Fibroblast of lung (primary cell): ENCODE measurements around the gene SPIN1. TPM values are rescaled to one million over a fixed set of nuclear protein-coding genes. Genes with fewer than 3 reads are reported as not detected.
A peak's percentile ranks its signal among the peaks of the same experiment; 100 is the strongest.

ENCODE experiments used
- DNase-seq, 2 donors: peaks; one replicate each; pipeline versions ENCODE4 v3.0.0 to v3.0.0-alpha.2; 2010; ENCODE audit warnings: low read depth in 2 of 2
- H2AFZ ChIP-seq: 2 replicates; pipeline ENCODE4 v1.5.1; 2012; ENCODE audit warnings: low read length, control low read depth, inconsistent platforms
- H3K27ac ChIP-seq: 2 replicates; pipeline ENCODE4 v1.5.1; 2011; ENCODE audit warnings: low read length, control low read depth; ENCODE audit not compliant: insufficient read depth
- H3K27me3 ChIP-seq: 2 replicates; pipeline ENCODE4 v1.5.1; 2011; ENCODE audit warnings: mild to moderate bottlenecking, low read length; ENCODE audit not compliant: control insufficient read depth, insufficient read depth
- H3K36me3 ChIP-seq: 2 replicates; pipeline ENCODE4 v1.5.1; 2011; ENCODE audit warnings: low read length; ENCODE audit not compliant: control insufficient read depth, insufficient read depth
- H3K4me1 ChIP-seq: 2 replicates; pipeline ENCODE4 v1.5.1; 2011; ENCODE audit warnings: low read length; ENCODE audit not compliant: control insufficient read depth, insufficient read depth; ENCODE audit errors: extremely low read depth
- H3K4me2 ChIP-seq: 2 replicates; pipeline ENCODE4 v1.5.1; 2011; ENCODE audit warnings: low read length, control low read depth; ENCODE audit not compliant: insufficient read depth; ENCODE audit errors: extremely low read depth
- H3K4me3 ChIP-seq, 4 experiments: fragments of 200-600 bp in 1 of 4; sonication (generic) in 1 of 4; replicated peaks in 1 of 4; 2 replicates each; pipeline ENCODE4 v1.5.1; 2011 to 2016; ENCODE audit warnings: low read length in 4 of 4, low read depth in 3 of 4, mild to moderate bottlenecking in 3 of 4, control low read depth in 2 of 4, inconsistent platforms in 1 of 4, mixed read lengths in 1 of 4; ENCODE audit not compliant: insufficient read depth in 1 of 4; ENCODE audit errors: control extremely low read depth in 1 of 4
- H3K79me2 ChIP-seq: 2 replicates; pipeline ENCODE4 v1.5.1; 2012; ENCODE audit warnings: mild to moderate bottlenecking, low read length, inconsistent platforms; ENCODE audit not compliant: control insufficient read depth, insufficient read depth
- H3K9ac ChIP-seq: 2 replicates; pipeline ENCODE4 v1.5.1; 2011; ENCODE audit warnings: mild to moderate bottlenecking, low read length, control low read depth; ENCODE audit not compliant: insufficient read depth
- H3K9me3 ChIP-seq: 2 replicates; pipeline ENCODE4 v1.5.1; 2012; ENCODE audit warnings: low read depth, low read length; ENCODE audit not compliant: control insufficient read depth, insufficient read depth
- H4K20me1 ChIP-seq: 2 replicates; pipeline ENCODE4 v1.5.1; 2011; ENCODE audit warnings: low read length; ENCODE audit not compliant: control insufficient read depth, insufficient read depth; ENCODE audit errors: extremely low read depth
- CTCF ChIP-seq, 2 donors: IDR thresholded peaks in 1 of 2; conservative IDR thresholded peaks in 1 of 2; 1 replicate in 1 of 2; 2 replicates in 1 of 2; pipeline ENCODE4 v1.5.1; 2011 to 2012; ENCODE audit warnings: low read length in 2 of 2, control low read depth in 1 of 2, inconsistent platforms in 1 of 2, low read depth in 1 of 2, mild to moderate bottlenecking in 1 of 2
- EZH2 ChIP-seq: IDR thresholded peaks from 2 replicates; pipeline ENCODE4 v1.5.1; 2012; ENCODE audit warnings: low read length, control low read depth, mild to moderate bottlenecking; ENCODE audit errors: missing control alignments
- polyA plus RNA-seq, 2 donors: library from polyadenylated mRNA; depleted of rRNA in 1 of 2; stranded (reverse) in 1 of 2; unstranded in 1 of 2; fragments of >200 nt; gene quantifications; 2 replicates each; pipeline ENCODE4 v1.2.1, GENCODE V29; 2011 to 2012; ENCODE audit warnings: missing spikeins in 1 of 2
- total RNA-seq: library from RNA; depleted of rRNA; stranded (reverse); fragments of >200 nt; gene quantifications from 2 replicates; pipeline ENCODE4 v1.2.1, GENCODE V29; 2014

SPIN1 gene
- total and polyA plus RNA-seq, 2 donors (not counting 1 experiment from before 2014, with no cell fraction given), result 96.9 to 121 TPM

GRCh38 chr9:88521308-88521707 lies 133.1 kb downstream of the SPIN1 start:
- Histone ChIP-seq H3K79me2 (no peaks in the 10 kb centered on the region), H3K36me3 (no peaks in the 10 kb centered on the region), H3K27ac (no peak overlapping the region), H4K20me1 (no peaks in the 10 kb centered on the region), H3K9me3 (no peaks in the 10 kb centered on the region), H3K4me1 (peaks cover 4% of the 10 kb centered on the region), H2AFZ (no peak overlapping the region), H3K4me2 (no peak overlapping the region), H3K27me3 (no peaks in the 10 kb centered on the region), H3K9ac (no peak overlapping the region), H3K4me3 (no peak overlapping the region)
- TF ChIP-seq EZH2, result no peak
- TF ChIP-seq CTCF (conservative IDR thresholded peaks at IDR 0.05 in 1 of 2, IDR thresholded peaks at IDR 0.05 in 1 of 2; ENCODE audit: low read depth in 1 of 2, low read length in 2 of 2), result no peak
- peak in 1 of 2 donors; percentile 50 for DNase-seq

- no peak for DNase-seq
- Histone ChIP-seq H3K4me2 (no peak overlapping the region), H2AFZ (no peak overlapping the region), H3K4me1 (peaks cover 4% of the 10 kb centered on the region), H3K27ac (no peak overlapping the region), H3K36me3 (no peaks in the 10 kb centered on the region), H3K9ac (no peak overlapping the region), H3K4me3 (no peak overlapping the region), H4K20me1 (no peaks in the 10 kb centered on the region), H3K79me2 (no peaks in the 10 kb centered on the region), H3K27me3 (no peaks in the 10 kb centered on the region), H3K9me3 (no peaks in the 10 kb centered on the region)
- TF ChIP-seq CTCF (conservative IDR thresholded peaks at IDR 0.05 in 1 of 2, IDR thresholded peaks at IDR 0.05 in 1 of 2; ENCODE audit: low read depth in 1 of 2, low read length in 2 of 2) (no peak), EZH2 (no peak)
Observed at GRCh38 chr9:88522360-88522759, 134.1 kb downstream of the SPIN1 start.

- no peak overlapping the region for H3K9ac ChIP-seq
- H4K20me1 ChIP-seq, result no peaks in the 10 kb centered on the region
- DNase-seq, result peak in 1 of 2 donors; percentile 91
- peaks cover 4% of the 10 kb centered on the region for H3K4me1 ChIP-seq
- no peaks in the 10 kb centered on the region for H3K36me3 ChIP-seq
- no peak overlapping the region for H3K4me3 ChIP-seq
- TF ChIP-seq EZH2 (no peak), CTCF (conservative IDR thresholded peaks at IDR 0.05 in 1 of 2, IDR thresholded peaks at IDR 0.05 in 1 of 2; ENCODE audit: low read depth in 1 of 2, low read length in 2 of 2) (no peak)
- no peak overlapping the region for H2AFZ ChIP-seq
- no peaks in the 10 kb centered on the region for H3K9me3 ChIP-seq
- H3K79me2 ChIP-seq, result no peaks in the 10 kb centered on the region
- H3K4me2 ChIP-seq, result no peak overlapping the region
- H3K27me3 ChIP-seq, result no peaks in the 10 kb centered on the region
- H3K27ac ChIP-seq, result no peak overlapping the region
Observed at GRCh38 chr9:88523056-88523455, 134.8 kb downstream of the SPIN1 start.
